OCI-M2 (cell line): ENCODE results near the gene PRSS35.
"Not testable (repeated sequence)": the region's sequence is repeated elsewhere in the genome, so short reads cannot be mapped to it uniquely, and the experiment has no call there.

ENCODE experiments used
- DNase-seq: peaks from one replicate; lab custom pipeline; 2025; ENCODE audit not compliant: unreplicated experiment; lab: John Stamatoyannopoulos, UW

The PRSS35 gene

GRCh38 chr6:83511901-83512681 is at the start of gene PRSS35:
Gene PRSS35 (plus strand): TSS chr6:83512534. CDS start chr6:83523442, 10,908 bp downstream.
- DNase-seq: no peak

- DNase-seq: no peak
Measured at GRCh38 chr6:83463886-83464285, 48.4 kb upstream of the PRSS35 start.

- no peak for DNase-seq
Measured at GRCh38 chr6:83464381-83465140, 47.8 kb upstream of the PRSS35 start.

GRCh38 chr6:83466328-83466727 is 46.0 kb upstream of the PRSS35 start:
- no peak for DNase-seq

GRCh38 chr6:83467620-83468036 is 44.7 kb upstream of the PRSS35 start:
- no peak for DNase-seq

- no peak for DNase-seq
Measured at GRCh38 chr6:83470001-83470400, 42.3 kb upstream of the PRSS35 start.

- DNase-seq: no peak
Measured at GRCh38 chr6:83470587-83470986, 41.7 kb upstream of the PRSS35 start.

GRCh38 chr6:83472767-83473166 is 39.6 kb upstream of the PRSS35 start:
- no peak for DNase-seq

- DNase-seq: no peak
Measured at GRCh38 chr6:83474309-83474708, 38.0 kb upstream of the PRSS35 start.

- DNase-seq: no peak
Measured at GRCh38 chr6:83476971-83477370, 35.4 kb upstream of the PRSS35 start.

- DNase-seq: no peak
Measured at GRCh38 chr6:83479389-83479788, 32.9 kb upstream of the PRSS35 start.

GRCh38 chr6:83480470-83480869 is 31.9 kb upstream of the PRSS35 start:
- no peak for DNase-seq

GRCh38 chr6:83481938-83482337 is 30.4 kb upstream of the PRSS35 start:
- DNase-seq: not testable (repeated sequence)

- no peak for DNase-seq
Measured at GRCh38 chr6:83488448-83488847, 23.9 kb upstream of the PRSS35 start.

GRCh38 chr6:83488861-83489260 is 23.5 kb upstream of the PRSS35 start:
- DNase-seq: no peak

- no peak for DNase-seq
Measured at GRCh38 chr6:83490217-83490807, 22.0 kb upstream of the PRSS35 start.

- no peak for DNase-seq
Measured at GRCh38 chr6:83505356-83505755, 7.0 kb upstream of the PRSS35 start.

GRCh38 chr6:83509441-83509840 is 2.9 kb upstream of the PRSS35 start:
- DNase-seq: no peak

GRCh38 chr6:83510791-83511190 is 1.5 kb upstream of the PRSS35 start:
- DNase-seq: no peak

GRCh38 chr6:83511266-83511665 is 1.1 kb upstream of the PRSS35 start:
- DNase-seq: no peak

GRCh38 chr6:83514466-83514865 is 2.1 kb downstream of the PRSS35 start:
- DNase-seq: no peak
